SK-N-SH (cell line): ENCODE measurements around the gene CLIC5.

Source experiments
- EP300 ChIP-seq, 2 experiments: IDR thresholded peaks; 2 replicates each; pipeline versions ENCODE4 v1.4.0 to v1.6.1; 2012; ENCODE audit warnings: borderline replicate concordance in 1 of 2, low read depth in 1 of 2, low read length in 1 of 2
- FOXM1 ChIP-seq: IDR thresholded peaks from 2 replicates; pipeline ENCODE4 v1.4.0; 2012; ENCODE audit warnings: low read depth, mild to moderate bottlenecking
- NFIC ChIP-seq: IDR thresholded peaks from 2 replicates; pipeline ENCODE4 v1.4.0; 2012; ENCODE audit warnings: borderline replicate concordance
- SMC3 ChIP-seq: IDR thresholded peaks from 2 replicates; pipeline ENCODE4 v1.6.1; 2012; ENCODE audit warnings: low read depth, low read length, improper control_type of control experiment
- USF2 ChIP-seq: fragments of 150-350 bp; IDR thresholded peaks from 2 replicates; pipeline ENCODE4 v1.6.1; 2017; ENCODE audit warnings: antibody characterized with exemption, low read length, low read depth, borderline replicate concordance
- TF ChIP-seq, protein P1 (sequence below): fragments of 200-600 bp; sonication (generic); IDR thresholded peaks from 2 replicates; pipeline ENCODE4 v1.6.1; 2017; ENCODE audit warnings: antibody characterized with exemption, mild to moderate bottlenecking, moderate library complexity
- TF ChIP-seq, protein P2 (sequence below): IDR thresholded peaks from 2 replicates; pipeline ENCODE4 v1.6.1; 2012; ENCODE audit warnings: mild to moderate bottlenecking, low read depth, low read length, moderate library complexity

DNA sequence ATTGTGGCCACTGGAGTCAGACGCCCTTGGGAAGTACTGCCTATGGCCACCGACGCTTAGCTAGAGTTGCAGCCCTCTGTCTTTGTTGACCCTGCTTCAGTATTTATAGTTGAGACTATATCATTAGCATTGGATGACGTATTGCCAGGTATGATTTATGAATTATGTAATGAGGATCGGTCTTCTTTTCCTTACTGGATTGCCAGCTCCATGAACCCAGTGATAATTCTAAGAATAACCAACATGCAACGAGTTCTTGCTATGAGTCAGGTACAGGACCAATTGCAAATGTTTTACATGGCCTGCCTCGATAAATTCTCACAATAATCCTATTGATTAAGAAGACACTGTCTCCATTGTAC is 63.5 kb downstream of the CLIC5 start:
- TF ChIP-seq EP300 (IDR thresholded peaks at IDR 0.05; ENCODE audit: borderline replicate concordance in 1 of 2, low read depth in 1 of 2, low read length in 1 of 2) (no peak), NFIC (no peak), SMC3 (no peak), USF2 (no peak), FOXM1 (no peak)
- TF ChIP-seq, protein P1, sequence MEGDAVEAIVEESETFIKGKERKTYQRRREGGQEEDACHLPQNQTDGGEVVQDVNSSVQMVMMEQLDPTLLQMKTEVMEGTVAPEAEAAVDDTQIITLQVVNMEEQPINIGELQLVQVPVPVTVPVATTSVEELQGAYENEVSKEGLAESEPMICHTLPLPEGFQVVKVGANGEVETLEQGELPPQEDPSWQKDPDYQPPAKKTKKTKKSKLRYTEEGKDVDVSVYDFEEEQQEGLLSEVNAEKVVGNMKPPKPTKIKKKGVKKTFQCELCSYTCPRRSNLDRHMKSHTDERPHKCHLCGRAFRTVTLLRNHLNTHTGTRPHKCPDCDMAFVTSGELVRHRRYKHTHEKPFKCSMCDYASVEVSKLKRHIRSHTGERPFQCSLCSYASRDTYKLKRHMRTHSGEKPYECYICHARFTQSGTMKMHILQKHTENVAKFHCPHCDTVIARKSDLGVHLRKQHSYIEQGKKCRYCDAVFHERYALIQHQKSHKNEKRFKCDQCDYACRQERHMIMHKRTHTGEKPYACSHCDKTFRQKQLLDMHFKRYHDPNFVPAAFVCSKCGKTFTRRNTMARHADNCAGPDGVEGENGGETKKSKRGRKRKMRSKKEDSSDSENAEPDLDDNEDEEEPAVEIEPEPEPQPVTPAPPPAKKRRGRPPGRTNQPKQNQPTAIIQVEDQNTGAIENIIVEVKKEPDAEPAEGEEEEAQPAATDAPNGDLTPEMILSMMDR: no peak
- TF ChIP-seq, protein P2, sequence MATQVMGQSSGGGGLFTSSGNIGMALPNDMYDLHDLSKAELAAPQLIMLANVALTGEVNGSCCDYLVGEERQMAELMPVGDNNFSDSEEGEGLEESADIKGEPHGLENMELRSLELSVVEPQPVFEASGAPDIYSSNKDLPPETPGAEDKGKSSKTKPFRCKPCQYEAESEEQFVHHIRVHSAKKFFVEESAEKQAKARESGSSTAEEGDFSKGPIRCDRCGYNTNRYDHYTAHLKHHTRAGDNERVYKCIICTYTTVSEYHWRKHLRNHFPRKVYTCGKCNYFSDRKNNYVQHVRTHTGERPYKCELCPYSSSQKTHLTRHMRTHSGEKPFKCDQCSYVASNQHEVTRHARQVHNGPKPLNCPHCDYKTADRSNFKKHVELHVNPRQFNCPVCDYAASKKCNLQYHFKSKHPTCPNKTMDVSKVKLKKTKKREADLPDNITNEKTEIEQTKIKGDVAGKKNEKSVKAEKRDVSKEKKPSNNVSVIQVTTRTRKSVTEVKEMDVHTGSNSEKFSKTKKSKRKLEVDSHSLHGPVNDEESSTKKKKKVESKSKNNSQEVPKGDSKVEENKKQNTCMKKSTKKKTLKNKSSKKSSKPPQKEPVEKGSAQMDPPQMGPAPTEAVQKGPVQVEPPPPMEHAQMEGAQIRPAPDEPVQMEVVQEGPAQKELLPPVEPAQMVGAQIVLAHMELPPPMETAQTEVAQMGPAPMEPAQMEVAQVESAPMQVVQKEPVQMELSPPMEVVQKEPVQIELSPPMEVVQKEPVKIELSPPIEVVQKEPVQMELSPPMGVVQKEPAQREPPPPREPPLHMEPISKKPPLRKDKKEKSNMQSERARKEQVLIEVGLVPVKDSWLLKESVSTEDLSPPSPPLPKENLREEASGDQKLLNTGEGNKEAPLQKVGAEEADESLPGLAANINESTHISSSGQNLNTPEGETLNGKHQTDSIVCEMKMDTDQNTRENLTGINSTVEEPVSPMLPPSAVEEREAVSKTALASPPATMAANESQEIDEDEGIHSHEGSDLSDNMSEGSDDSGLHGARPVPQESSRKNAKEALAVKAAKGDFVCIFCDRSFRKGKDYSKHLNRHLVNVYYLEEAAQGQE: no peak
